Mesenchymal stem cell (in vitro differentiated cells and primary cell): Measurements from ENCODE around the gene PSPH.
"Not testable (repeated sequence)": the region's sequence is repeated elsewhere in the genome, so short reads cannot be mapped to it uniquely, and the experiment has no call there.

Source experiments
- DNase-seq: peaks from one replicate; pipeline ENCODE4 v3.0.0-alpha.2; 2013
- H2AFZ ChIP-seq: one replicate; pipeline ENCODE4 v1.6.1; 2013; ENCODE audit warnings: low read depth, mild to moderate bottlenecking, control low read depth, inconsistent platforms, low read length, moderate library complexity
- H2AK5ac ChIP-seq: 2 replicates; pipeline ENCODE4 v1.6.1; 2013; ENCODE audit warnings: low read length, moderate library complexity, mild to moderate bottlenecking, inconsistent platforms; ENCODE audit not compliant: severe bottlenecking
- H2BK120ac ChIP-seq: one replicate; pipeline ENCODE4 v1.6.1; 2013; ENCODE audit warnings: low read depth, mild to moderate bottlenecking, inconsistent platforms, low read length, moderate library complexity
- H2BK12ac ChIP-seq, 2 experiments: one replicate each; pipeline ENCODE4 v1.6.1; 2013; ENCODE audit warnings: inconsistent platforms in 2 of 2, low read length in 2 of 2, mild to moderate bottlenecking in 2 of 2, moderate library complexity in 2 of 2, control low read depth in 1 of 2
- H2BK15ac ChIP-seq: one replicate; pipeline ENCODE4 v1.6.1; 2013; ENCODE audit warnings: mild to moderate bottlenecking, low read depth, inconsistent platforms; ENCODE audit not compliant: poor library complexity, severe bottlenecking
- H2BK5ac ChIP-seq: 2 replicates; pipeline ENCODE4 v1.6.1; 2013; ENCODE audit warnings: low read depth, mild to moderate bottlenecking, low read length, control low read depth, inconsistent platforms; ENCODE audit not compliant: poor library complexity, severe bottlenecking
- H3K14ac ChIP-seq, 2 experiments: one replicate each; pipeline ENCODE4 v1.6.1; 2013; ENCODE audit warnings: inconsistent platforms in 2 of 2, low read length in 2 of 2, control low read depth in 1 of 2, mild to moderate bottlenecking in 1 of 2, moderate library complexity in 1 of 2
- H3K18ac ChIP-seq, 2 experiments: one replicate each; pipeline ENCODE4 v1.6.1; 2013; ENCODE audit warnings: inconsistent platforms in 2 of 2, low read length in 2 of 2, control low read depth in 1 of 2, low read depth in 1 of 2, mild to moderate bottlenecking in 1 of 2
- H3K23ac ChIP-seq, 2 experiments: one replicate each; pipeline ENCODE4 v1.6.1; 2013; ENCODE audit warnings: inconsistent platforms in 2 of 2, low read length in 2 of 2, mild to moderate bottlenecking in 2 of 2, moderate library complexity in 2 of 2, control low read depth in 1 of 2
- H3K27ac ChIP-seq: 2 replicates; pipeline ENCODE4 v1.5.1; 2013; ENCODE audit warnings: mild to moderate bottlenecking, moderate library complexity, low read length, control low read depth, inconsistent platforms; ENCODE audit not compliant: poor library complexity, severe bottlenecking
- H3K27me3 ChIP-seq, 2 experiments: 2 replicates each; pipeline versions ENCODE4 v1.6.1 to v1.7.0; 2013; ENCODE audit warnings: low read length in 2 of 2, mild to moderate bottlenecking in 2 of 2, moderate library complexity in 2 of 2, control low read depth in 1 of 2, inconsistent platforms in 1 of 2; ENCODE audit not compliant: control insufficient read depth in 1 of 2, insufficient read depth in 1 of 2
- H3K36me3 ChIP-seq, 2 experiments: 2 replicates each; pipeline versions ENCODE4 v1.6.1 to v1.7.0; 2013; ENCODE audit warnings: low read length in 2 of 2, control low read depth in 1 of 2, inconsistent platforms in 1 of 2, low read depth in 1 of 2, mild to moderate bottlenecking in 1 of 2; ENCODE audit not compliant: insufficient read depth in 2 of 2, control insufficient read depth in 1 of 2
- H3K4ac ChIP-seq, 2 experiments: one replicate each; pipeline ENCODE4 v1.6.1; 2013; ENCODE audit warnings: inconsistent platforms in 2 of 2, low read length in 2 of 2, mild to moderate bottlenecking in 2 of 2, moderate library complexity in 2 of 2, control low read depth in 1 of 2, low read depth in 1 of 2
- H3K4me1 ChIP-seq: 2 replicates; pipeline ENCODE4 v1.6.1; 2013; ENCODE audit warnings: low read depth, low read length, control low read depth; ENCODE audit not compliant: control insufficient read depth, insufficient read depth
- H3K4me2 ChIP-seq: 2 replicates; pipeline ENCODE4 v1.6.1; 2013; ENCODE audit warnings: low read length, mild to moderate bottlenecking, inconsistent platforms; ENCODE audit not compliant: poor library complexity, severe bottlenecking
- H3K4me3 ChIP-seq, 2 experiments: 2 replicates each; pipeline versions ENCODE4 v1.5.1 to v1.7.0; 2013; ENCODE audit warnings: low read length in 2 of 2, mild to moderate bottlenecking in 2 of 2, control low read depth in 1 of 2, low read depth in 1 of 2; ENCODE audit not compliant: insufficient read depth in 1 of 2
- H3K79me1 ChIP-seq: replicated peaks from 2 replicates; pipeline ENCODE4 v1.6.1; 2013; ENCODE audit warnings: mild to moderate bottlenecking, control low read depth, low read length, inconsistent platforms; ENCODE audit not compliant: poor library complexity, severe bottlenecking
- H3K9ac ChIP-seq: 2 replicates; pipeline ENCODE4 v1.7.0; 2013; ENCODE audit warnings: mild to moderate bottlenecking, low read length, moderate library complexity
- H3K9me3 ChIP-seq: 2 replicates; pipeline ENCODE4 v1.7.0; 2013; ENCODE audit warnings: mild to moderate bottlenecking, low read length; ENCODE audit not compliant: control insufficient read depth
- H4K8ac ChIP-seq: one replicate; pipeline ENCODE4 v1.6.1; 2013; ENCODE audit warnings: inconsistent platforms, mild to moderate bottlenecking, low read length, moderate library complexity
- H4K91ac ChIP-seq: one replicate; pipeline ENCODE4 v1.6.1; 2013; ENCODE audit warnings: mild to moderate bottlenecking, low read length, inconsistent platforms
- WGBS: methylation state at CpG from one replicate; pipeline ENCODE4 v1.1.7; 2013; ENCODE audit warnings: mixed read lengths; 5-methylcytosine and 5-hydroxymethylcytosine counted together

Gene PSPH

DNA sequence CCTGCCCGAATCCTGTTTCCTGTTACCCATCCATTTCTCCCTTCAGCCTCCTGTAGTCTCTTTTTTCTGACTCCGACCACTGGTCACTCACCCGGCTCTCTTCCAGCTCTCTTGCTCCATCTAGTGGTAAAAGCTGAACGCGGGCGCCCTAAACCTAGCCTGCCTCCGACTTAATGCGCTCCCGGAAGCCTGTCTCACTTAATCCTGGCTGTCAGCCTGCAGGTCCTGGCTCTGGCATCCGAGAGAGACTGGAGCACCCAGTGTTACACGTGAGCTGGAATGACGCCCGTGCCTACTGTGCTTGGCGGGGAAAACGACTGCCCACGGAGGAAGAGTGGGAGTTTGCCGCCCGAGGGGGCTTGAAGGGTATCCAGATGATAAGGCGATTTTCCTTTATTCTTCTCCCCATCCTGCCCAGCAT, 23.1 kb upstream of the PSPH start:
- Histone ChIP-seq H2BK12ac (no peak overlapping the region), H2BK5ac (no peak overlapping the region), H4K8ac (peak overlapping the region; percentile 90), H4K91ac (no peak overlapping the region), H3K4me3 (no peak overlapping the region), H2AK5ac (no peak overlapping the region), H3K23ac (no peak overlapping the region), H3K27ac (no peak overlapping the region), H3K4me1 (peaks cover 2% of the 10 kb centered on the region), H3K4ac (no peak overlapping the region), H3K36me3 (peaks cover 55 to 67% of the 10 kb centered on the region in 2 experiments), H2BK120ac (no peak overlapping the region), H3K9ac (no peak overlapping the region), H2AFZ (no peak overlapping the region), H2BK15ac (no peak overlapping the region), H3K79me1 (peaks cover 14% of the 10 kb centered on the region), H3K9me3 (no peaks in the 10 kb centered on the region), H3K18ac (no peak overlapping the region), H3K14ac (no peak overlapping the region), H3K27me3 (no peaks in the 10 kb centered on the region), H3K4me2 (no peak overlapping the region)
- peak; percentile 82 for DNase-seq
- WGBS = 14% methylated on average over 15 of the region's 19 CpGs

DNA sequence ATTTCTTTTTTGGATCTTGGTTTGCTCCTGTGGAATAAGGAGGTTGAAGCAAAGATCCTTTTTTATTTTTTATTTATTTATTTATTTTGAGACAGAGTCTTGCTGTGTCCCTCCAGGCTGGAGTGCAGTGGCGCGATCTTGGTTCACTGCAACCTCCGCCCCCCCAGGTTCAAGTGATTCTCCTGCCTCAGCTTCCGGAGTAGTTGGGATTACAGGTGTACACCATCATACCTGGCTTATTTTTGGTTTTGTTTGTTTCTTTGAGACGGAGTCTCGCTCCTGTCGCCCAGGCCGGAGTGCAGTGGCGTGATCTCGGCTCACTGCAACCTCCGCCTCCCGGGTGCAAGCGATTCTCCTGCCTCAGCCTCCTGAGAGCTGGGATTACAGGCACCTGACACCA, 15.1 kb upstream of the PSPH start:
- H3K27me3 ChIP-seq, H2AFZ ChIP-seq, H3K27ac ChIP-seq, H3K9me3 ChIP-seq, H2AK5ac ChIP-seq, H3K4me2 ChIP-seq, H3K4me1 ChIP-seq, DNase-seq, H3K4ac ChIP-seq, H3K14ac ChIP-seq, H2BK120ac ChIP-seq, H2BK15ac ChIP-seq, H4K91ac ChIP-seq, H3K4me3 ChIP-seq, H4K8ac ChIP-seq, H2BK5ac ChIP-seq, H3K9ac ChIP-seq, H3K18ac ChIP-seq, H3K23ac ChIP-seq, H2BK12ac ChIP-seq: not testable (repeated sequence)
- WGBS = 97% methylated on average over 13 of the region's 13 CpGs
- H3K79me1 ChIP-seq = peaks cover 14% of the 10 kb centered on the region
- H3K36me3 ChIP-seq = peaks cover 19 to 60% of the 10 kb centered on the region in 2 experiments

GRCh38 chr7:56063882-56064625, 12.8 kb upstream of the PSPH start, which contains the start of gene SUMF2:
SUMF2 (plus strand) TSS chr7:56064286; CDS start chr7:56064312, 26 bp downstream.
- 2% methylated on average over 34 of the region's 49 CpGs for WGBS
- H3K18ac ChIP-seq = peak within 1 kb of the TSS; percentile 88 to 91

DNA sequence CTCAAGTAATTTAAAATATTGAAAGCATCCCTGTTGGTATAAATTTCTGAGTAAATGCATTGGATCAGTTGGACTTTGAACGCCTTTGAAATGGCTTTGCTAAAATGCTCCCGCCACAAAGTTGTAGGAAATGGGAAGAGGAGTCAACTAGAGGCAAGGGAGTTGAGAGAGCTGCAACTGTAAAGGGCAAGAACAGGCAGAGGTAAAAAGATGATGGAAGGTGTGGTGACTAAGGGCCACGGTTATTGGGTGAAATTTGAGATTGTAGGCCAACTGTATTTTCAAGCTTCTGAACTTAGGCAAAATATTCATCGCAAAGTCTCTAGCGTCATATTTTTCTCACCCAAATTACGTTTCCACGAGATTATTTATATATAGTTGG, 12.2 kb upstream of the PSPH start:
- H2AK5ac ChIP-seq = no peak overlapping the region
- no peak overlapping the region for H4K91ac ChIP-seq
- 85% methylated on average over 7 of the region's 7 CpGs for WGBS
- H3K36me3 ChIP-seq = peaks cover 10 to 64% of the 10 kb centered on the region in 2 experiments
- DNase-seq = no peak
- peak overlapping the region in 1 of 2 experiments; percentile 69 for H2BK12ac ChIP-seq
- peak overlapping the region; percentile 97 for H3K9ac ChIP-seq
- H3K4me3 ChIP-seq = peak overlapping the region in 1 of 2 experiments; percentile 96
- no peak overlapping the region for H4K8ac ChIP-seq
- H2AFZ ChIP-seq = no peak overlapping the region
- no peak overlapping the region for H3K14ac ChIP-seq
- H3K4me1 ChIP-seq = peaks cover 5% of the 10 kb centered on the region
- H3K4ac ChIP-seq = no peak overlapping the region
- H2BK120ac ChIP-seq = no peak overlapping the region
- H3K18ac ChIP-seq = peak overlapping the region in 1 of 2 experiments; percentile 57
- peak overlapping the region; percentile 82 for H3K27ac ChIP-seq
- no peaks in the 10 kb centered on the region for H3K9me3 ChIP-seq
- H3K27me3 ChIP-seq = no peaks in the 10 kb centered on the region
- H3K4me2 ChIP-seq = no peak overlapping the region
- no peak overlapping the region for H2BK15ac ChIP-seq
- H2BK5ac ChIP-seq = no peak overlapping the region
- H3K23ac ChIP-seq = no peak overlapping the region
- H3K79me1 ChIP-seq = peaks cover 6% of the 10 kb centered on the region

More at GRCh38 chr7:56063882-56064625, 12.8 kb upstream of the PSPH start, which contains the start of gene SUMF2:
- Histone ChIP-seq H3K4ac (peak within 1 kb of the TSS; percentile 75 to 83), H2BK15ac (peak within 1 kb of the TSS; percentile 26), H3K9me3 (no peaks in the 10 kb centered on the region), H3K4me2 (peak within 1 kb of the TSS; percentile 71), H3K36me3 (peaks cover 13 to 63% of the 10 kb centered on the region in 2 experiments), H4K91ac (peak within 1 kb of the TSS; percentile 91), H3K27me3 (no peaks in the 10 kb centered on the region), H2AK5ac (peak within 1 kb of the TSS; percentile 46), H2AFZ (peak within 1 kb of the TSS; percentile 66), H2BK120ac (peak within 1 kb of the TSS; percentile 73), H3K4me3 (peak within 1 kb of the TSS; percentile 78 to 96), H3K9ac (peak within 1 kb of the TSS; percentile 97), H4K8ac (peak within 1 kb of the TSS; percentile 35), H3K4me1 (peaks cover 5% of the 10 kb centered on the region), H3K23ac (peak within 1 kb of the TSS in 1 of 2 experiments; percentile 75), H3K79me1 (peaks cover 8% of the 10 kb centered on the region), H2BK12ac (peak within 1 kb of the TSS in 1 of 2 experiments; percentile 69), H3K27ac (peak within 1 kb of the TSS; percentile 85), H2BK5ac (peak within 1 kb of the TSS; percentile 22), H3K14ac (peak within 1 kb of the TSS in 1 of 2 experiments; percentile 73)
- DNase-seq = peak; percentile 92
